SU-DHL-6 (cell line): ENCODE results near the gene WDR82.

Source experiments
- H2AFZ ChIP-seq: fragments of 200-600 bp; sonication (generic); 2 replicates; pipeline ENCODE4 v1.6.1; 2014; ENCODE audit warnings: low read depth, mild to moderate bottlenecking, moderate library complexity, mixed read lengths, antibody characterized with exemption, low read length; ENCODE audit not compliant: severe bottlenecking
- H3F3A ChIP-seq: fragments of 200-600 bp; shearing (Covaris generic); 2 replicates; pipeline ENCODE4 v1.6.0; 2016; ENCODE audit warnings: antibody characterized with exemption, mild to moderate bottlenecking; ENCODE audit not compliant: insufficient read depth
- H3K27ac ChIP-seq: fragments of 200-600 bp; sonication (generic); 2 replicates; pipeline ENCODE4 v1.5.1; 2016; ENCODE audit warnings: low read depth, mild to moderate bottlenecking, low read length, moderate library complexity, mixed read lengths
- H3K27me3 ChIP-seq: fragments of 200-600 bp; sonication (generic), shearing (Covaris generic); 2 replicates; pipeline ENCODE4 v1.6.0; 2014; ENCODE audit warnings: mild to moderate bottlenecking, low read length
- H3K36me3 ChIP-seq: fragments of 200-600 bp; sonication (generic); 2 replicates; pipeline ENCODE4 v1.6.1; 2014; ENCODE audit warnings: mild to moderate bottlenecking, low read length, mixed read lengths
- H3K4me2 ChIP-seq: fragments of 300-600, 200-600 bp; shearing (Covaris generic), sonication (generic); 2 replicates; pipeline ENCODE4 v1.6.0; 2014; ENCODE audit warnings: low read length, low read depth, mild to moderate bottlenecking; ENCODE audit not compliant: poor library complexity, severe bottlenecking
- H3K4me3 ChIP-seq: fragments of 200-600 bp; sonication (generic); 2 replicates; pipeline ENCODE4 v1.5.1; 2014; ENCODE audit warnings: antibody characterized with exemption, low read length, mild to moderate bottlenecking, mixed read lengths; ENCODE audit not compliant: insufficient read depth, poor library complexity, severe bottlenecking
- H3K79me2 ChIP-seq: fragments of 200-600 bp; sonication (generic); 2 replicates; pipeline ENCODE4 v1.6.1; 2014; ENCODE audit warnings: mild to moderate bottlenecking, low read length, moderate library complexity; ENCODE audit not compliant: insufficient read depth
- H3K9ac ChIP-seq: fragments of 200-600 bp; sonication (generic); 2 replicates; pipeline ENCODE4 v1.7.0; 2014; ENCODE audit warnings: mild to moderate bottlenecking, low read length
- H3K9me2 ChIP-seq: fragments of 200-600 bp; sonication (generic); replicated peaks from 2 replicates; pipeline ENCODE4 v1.6.1; 2014; ENCODE audit warnings: low read length; ENCODE audit not compliant: insufficient read depth
- H3K9me3 ChIP-seq: fragments of 200-600 bp; sonication (generic); 2 replicates; pipeline ENCODE4 v1.6.1; 2014; ENCODE audit warnings: low read length, mixed read lengths; ENCODE audit not compliant: insufficient read depth
- H4K20me1 ChIP-seq: fragments of 200-600 bp; sonication (generic); 2 replicates; pipeline ENCODE4 v1.6.1; 2014; ENCODE audit warnings: low read depth, mild to moderate bottlenecking, antibody characterized with exemption, low read length, moderate library complexity, mixed read lengths
- CTCF ChIP-seq: fragments of 200-600 bp; sonication (generic); IDR thresholded peaks from one replicate; pipeline ENCODE4 v1.5.1; 2017; ENCODE audit warnings: antibody characterized with exemption, mild to moderate bottlenecking, low read length, moderate library complexity; ENCODE audit not compliant: insufficient read depth, poor library complexity, severe bottlenecking
- EZH2phosphoT487 ChIP-seq: fragments of 200-600 bp; sonication (generic), shearing (Covaris generic); conservative IDR thresholded peaks from 2 replicates; pipeline ENCODE4 v1.6.1; 2018; ENCODE audit warnings: mild to moderate bottlenecking, antibody characterized with exemption, low read length, moderate library complexity, mixed read lengths

WDR82 gene

GRCh38 chr3:52218937-52219650 lies 59.4 kb downstream of the WDR82 start:
- Histone ChIP-seq H3K9ac (no peak overlapping the region), H3K79me2 (peaks cover 19% of the 10 kb centered on the region), H3K9me2 (no peaks in the 10 kb centered on the region), H3K4me2 (no peak overlapping the region), H2AFZ (no peak overlapping the region), H3K27ac (no peak overlapping the region), H3K9me3 (no peaks in the 10 kb centered on the region), H3K4me3 (no peak overlapping the region), H3K27me3 (no peaks in the 10 kb centered on the region), H3K36me3 (no peaks in the 10 kb centered on the region; the same call in 1 of the 2 replicates), H3F3A (no peaks in the 10 kb centered on the region), H4K20me1 (no peaks in the 10 kb centered on the region)
- TF ChIP-seq CTCF: no peak
- TF ChIP-seq EZH2phosphoT487: no peak

GRCh38 chr3:52218454-52218853 lies 60.0 kb downstream of the WDR82 start:
- no peak overlapping the region for H3K4me3 ChIP-seq
- TF ChIP-seq CTCF (no peak), EZH2phosphoT487 (no peak)
- H3K9me3 ChIP-seq: no peaks in the 10 kb centered on the region
- H3K27me3 ChIP-seq: no peaks in the 10 kb centered on the region
- H3K36me3 ChIP-seq: peaks cover 5% of the 10 kb centered on the region; the same call in 1 of the 2 replicates
- no peak overlapping the region for H3K27ac ChIP-seq
- no peaks in the 10 kb centered on the region for H4K20me1 ChIP-seq
- H3K79me2 ChIP-seq: peaks cover 13% of the 10 kb centered on the region; the same call in 1 of the 2 replicates
- H3K9me2 ChIP-seq: no peaks in the 10 kb centered on the region
- no peak overlapping the region for H2AFZ ChIP-seq
- no peak overlapping the region for H3K4me2 ChIP-seq
- H3K9ac ChIP-seq: no peak overlapping the region
- H3F3A ChIP-seq: no peaks in the 10 kb centered on the region

GRCh38 chr3:52218026-52218425 lies 60.4 kb downstream of the WDR82 start:
- Histone ChIP-seq H3K27me3 (no peaks in the 10 kb centered on the region), H3F3A (no peaks in the 10 kb centered on the region), H3K4me2 (no peak overlapping the region), H4K20me1 (no peaks in the 10 kb centered on the region), H3K4me3 (no peak overlapping the region), H3K79me2 (peaks cover 9% of the 10 kb centered on the region; the same call in 1 of the 2 replicates), H2AFZ (no peak overlapping the region), H3K9ac (no peak overlapping the region), H3K9me3 (no peaks in the 10 kb centered on the region), H3K36me3 (peaks cover 5% of the 10 kb centered on the region; the same call in 1 of the 2 replicates), H3K27ac (no peak overlapping the region), H3K9me2 (no peaks in the 10 kb centered on the region)
- TF ChIP-seq CTCF (no peak), EZH2phosphoT487 (no peak)
